PC-9 (cell line): ENCODE measurements around the gene YEATS2. TPM values are rescaled to one million over a fixed set of nuclear protein-coding genes. Genes with fewer than 3 reads are reported as not detected.
A peak's percentile ranks its signal among the peaks of the same experiment; 100 is the strongest.

Experiments
- BruUV-seq: library from RNA; stranded (reverse); fragments of 400-500 nt; replicated peaks from 2 replicates; lab custom pipeline; 2021; lab: Mats Ljungman, UMichigan
- CTCF ChIA-PET: fragments of 300-600 bp; sonication (Branson Sonifier 250); formaldehyde crosslinking; loops from one replicate; lab custom pipeline; 2022; ENCODE audit warnings: antibody characterized with exemption; lab: Charles Lee
- POLR2A ChIA-PET: fragments of 300-600 bp; sonication (Branson Sonifier 250); formaldehyde crosslinking; loops from one replicate; lab custom pipeline; 2022; ENCODE audit warnings: antibody characterized with exemption; ENCODE audit not compliant: unreplicated experiment; lab: Charles Lee
- DNase-seq, 2 experiments: peaks; one replicate each; pipeline versions ENCODE4 v3.0.0 to v3.0.0-alpha.2; 2015 to 2022; ENCODE audit warnings: mixed read lengths in 1 of 2
- H2AFZ ChIP-seq: fragments of 200-600 bp; sonication (generic); 2 replicates; pipeline ENCODE4 v1.8.1; 2017; ENCODE audit warnings: antibody characterized with exemption
- H3F3A ChIP-seq: fragments of 200-600 bp; sonication (generic); 2 replicates; pipeline ENCODE4 v1.8.1; 2017; ENCODE audit warnings: antibody characterized with exemption, mild to moderate bottlenecking, low read depth; ENCODE audit not compliant: insufficient read depth
- H3K27ac ChIP-seq: fragments of 200-600 bp; sonication (generic); 2 replicates; pipeline ENCODE4 v1.6.1; 2016; ENCODE audit warnings: mixed run types
- H3K27me3 ChIP-seq: fragments of 200-600 bp; sonication (generic); 2 replicates; pipeline ENCODE4 v1.6.1; 2016; ENCODE audit warnings: low read depth, mixed run types; ENCODE audit not compliant: insufficient read depth
- H3K36me3 ChIP-seq: fragments of 200-600 bp; sonication (generic); 2 replicates; pipeline ENCODE4 v1.6.1; 2016; ENCODE audit warnings: low read depth, mixed run types
- H3K4me1 ChIP-seq: fragments of 200-600 bp; sonication (generic); replicated peaks from 2 replicates; pipeline ENCODE4 v1.6.1; 2016; ENCODE audit warnings: mixed run types; ENCODE audit not compliant: insufficient read depth
- H3K4me2 ChIP-seq: fragments of 200-600 bp; sonication (generic); 2 replicates; pipeline ENCODE4 v1.6.1; 2017; ENCODE audit warnings: mixed run types
- H3K4me3 ChIP-seq: fragments of 200-600 bp; sonication (generic); 2 replicates; pipeline ENCODE4 v1.6.1; 2016; ENCODE audit warnings: mixed run types
- H3K79me2 ChIP-seq: fragments of 200-600 bp; sonication (generic); 2 replicates; pipeline ENCODE4 v1.6.1; 2017; ENCODE audit warnings: low read depth, mixed run types
- H3K9me2 ChIP-seq: fragments of 200-600 bp; sonication (generic); 2 replicates; pipeline ENCODE4 v1.8.1; 2017; ENCODE audit warnings: mild to moderate bottlenecking; ENCODE audit not compliant: insufficient read depth
- H3K9me3 ChIP-seq: fragments of 200-600 bp; sonication (generic); 2 replicates; pipeline ENCODE4 v1.8.1; 2016; ENCODE audit warnings: low read depth; ENCODE audit not compliant: insufficient read depth
- H4K20me1 ChIP-seq: fragments of 200-600 bp; sonication (generic); 2 replicates; pipeline ENCODE4 v1.8.1; 2017; ENCODE audit not compliant: insufficient read depth
- EZH2 ChIP-seq: fragments of 200-600 bp; sonication (generic); IDR thresholded peaks from 2 replicates; pipeline ENCODE4 v1.8.0; 2017; ENCODE audit warnings: antibody characterized with exemption, low read depth
- intact Hi-C: fragments of 100-400 bp; cut with micrococcal nuclease; formaldehyde crosslinking; loops from one replicate; pipeline ENCODE4 v1.10.0; 2022; ENCODE audit not compliant: unreplicated experiment
- total RNA-seq: library from RNA; stranded (reverse); gene quantifications from 2 replicates; pipeline ENCODE4 v1.2.3, GENCODE V29; 2021
- TF ChIP-seq, protein P1 (sequence below): fragments of 200-600 bp; sonication (generic); conservative IDR thresholded peaks from 2 replicates; pipeline ENCODE4 v1.6.1; 2017; ENCODE audit warnings: mixed run types, antibody characterized with exemption, mild to moderate bottlenecking, moderate library complexity

Gene YEATS2
- total RNA-seq, 1 experiment from 2014 or later = 37.2 TPM

DNA sequence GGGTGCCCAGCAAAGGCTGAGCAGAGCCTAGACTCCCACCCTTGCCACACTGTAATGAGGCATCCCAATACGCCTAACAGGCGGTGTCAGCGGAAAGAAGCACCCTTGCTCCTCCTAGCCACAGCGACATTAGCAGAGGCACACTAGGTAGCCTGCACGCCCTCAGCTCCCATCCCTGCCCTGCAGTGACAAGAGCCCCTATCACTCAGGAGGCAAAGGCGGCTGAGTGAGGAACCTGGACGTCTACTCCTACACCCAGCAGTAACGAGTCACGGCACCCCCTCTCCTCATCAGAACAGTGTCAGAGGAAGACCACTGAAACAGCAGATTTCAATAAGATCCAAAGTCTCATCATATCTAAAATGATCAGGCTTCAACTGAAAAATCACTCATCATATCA is 139.8 kb downstream of the YEATS2 start:
- Histone ChIP-seq H3K4me1 (no peaks in the 10 kb centered on the region), H3K36me3 (peaks cover 34% of the 10 kb centered on the region), H2AFZ (no peak overlapping the region), H3K9me2 (no peaks in the 10 kb centered on the region), H3K27ac (no peak overlapping the region), H3K9me3 (no peaks in the 10 kb centered on the region), H3K27me3 (no peaks in the 10 kb centered on the region), H3K4me2 (no peak overlapping the region), H3K4me3 (no peak overlapping the region), H4K20me1 (peaks cover 14% of the 10 kb centered on the region; the same call in 1 of the 2 replicates), H3F3A (peaks cover 4% of the 10 kb centered on the region; the same call in 1 of the 2 replicates), H3K79me2 (no peaks in the 10 kb centered on the region)
- ChIA-PET CTCF (no interaction called here), POLR2A (no interaction called here)
- no peak for TF ChIP-seq EZH2
- TF ChIP-seq, protein P1, sequence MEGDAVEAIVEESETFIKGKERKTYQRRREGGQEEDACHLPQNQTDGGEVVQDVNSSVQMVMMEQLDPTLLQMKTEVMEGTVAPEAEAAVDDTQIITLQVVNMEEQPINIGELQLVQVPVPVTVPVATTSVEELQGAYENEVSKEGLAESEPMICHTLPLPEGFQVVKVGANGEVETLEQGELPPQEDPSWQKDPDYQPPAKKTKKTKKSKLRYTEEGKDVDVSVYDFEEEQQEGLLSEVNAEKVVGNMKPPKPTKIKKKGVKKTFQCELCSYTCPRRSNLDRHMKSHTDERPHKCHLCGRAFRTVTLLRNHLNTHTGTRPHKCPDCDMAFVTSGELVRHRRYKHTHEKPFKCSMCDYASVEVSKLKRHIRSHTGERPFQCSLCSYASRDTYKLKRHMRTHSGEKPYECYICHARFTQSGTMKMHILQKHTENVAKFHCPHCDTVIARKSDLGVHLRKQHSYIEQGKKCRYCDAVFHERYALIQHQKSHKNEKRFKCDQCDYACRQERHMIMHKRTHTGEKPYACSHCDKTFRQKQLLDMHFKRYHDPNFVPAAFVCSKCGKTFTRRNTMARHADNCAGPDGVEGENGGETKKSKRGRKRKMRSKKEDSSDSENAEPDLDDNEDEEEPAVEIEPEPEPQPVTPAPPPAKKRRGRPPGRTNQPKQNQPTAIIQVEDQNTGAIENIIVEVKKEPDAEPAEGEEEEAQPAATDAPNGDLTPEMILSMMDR = no peak
- peak in 1 of 2 experiments; percentile 18 for DNase-seq
- intact Hi-C loops = no loop called here
- no TSS peak for BruUV-seq

DNA sequence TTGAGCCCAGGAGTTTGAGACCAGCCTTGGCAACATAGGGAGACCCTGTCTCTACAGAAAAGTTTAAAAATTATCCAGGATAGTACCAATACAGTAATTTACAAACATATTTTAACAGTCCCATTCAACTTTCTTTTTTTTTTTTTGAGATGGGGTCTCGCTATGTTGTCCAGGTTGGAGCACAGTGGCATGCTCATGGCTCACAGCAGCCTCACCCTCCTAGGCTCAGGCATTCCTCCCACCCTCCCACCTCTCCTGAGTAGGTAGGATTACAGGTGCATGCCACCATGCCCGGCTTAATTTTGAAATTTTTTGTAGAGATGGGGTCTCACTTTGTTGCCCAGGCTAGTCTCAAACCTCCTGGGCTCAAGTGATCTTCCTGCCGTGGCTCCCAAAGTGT is 140.3 kb downstream of the YEATS2 start:
- no TSS peak for BruUV-seq
- H3K79me2 ChIP-seq = no peaks in the 10 kb centered on the region
- H4K20me1 ChIP-seq = peaks cover 15% of the 10 kb centered on the region; the same call in 1 of the 2 replicates
- CTCF ChIA-PET = no interaction called here
- TF ChIP-seq, protein P1 = no peak
- no peak for TF ChIP-seq EZH2
- no peaks in the 10 kb centered on the region for H3K4me1 ChIP-seq
- H3K27me3 ChIP-seq = no peaks in the 10 kb centered on the region
- H2AFZ ChIP-seq = no peak overlapping the region
- H3F3A ChIP-seq = 0 out of 2 replicates have a peak, but pooled peaks cover 4% of the 10 kb centered on the region
- no peaks in the 10 kb centered on the region for H3K9me2 ChIP-seq
- no peak overlapping the region for H3K4me3 ChIP-seq
- peak in 1 of 2 experiments; percentile 3 for DNase-seq
- H3K27ac ChIP-seq = no peak overlapping the region
- H3K4me2 ChIP-seq = no peak overlapping the region
- peaks cover 29% of the 10 kb centered on the region for H3K36me3 ChIP-seq
- intact Hi-C loops = no loop called here
- POLR2A ChIA-PET = no interaction called here
- H3K9me3 ChIP-seq = no peaks in the 10 kb centered on the region

DNA sequence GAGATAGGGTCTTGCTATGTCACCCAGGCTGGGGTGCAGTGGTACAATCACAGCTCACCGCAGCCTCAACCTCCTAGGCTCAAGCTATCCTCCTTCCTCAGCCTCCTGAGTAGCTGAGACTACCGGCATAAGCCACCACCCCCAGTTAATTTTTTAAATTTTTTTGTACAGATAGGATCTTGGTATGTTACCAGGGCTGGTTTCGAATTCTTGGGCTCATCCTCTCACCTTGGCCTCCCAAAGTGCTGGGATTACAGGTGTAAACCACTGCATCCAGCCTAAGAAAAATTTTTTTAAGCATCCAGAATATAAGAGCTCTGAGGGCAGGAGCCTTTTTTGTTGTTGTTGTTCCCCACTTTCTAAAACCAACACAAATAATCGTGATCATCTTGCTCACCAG is 142.2 kb downstream of the YEATS2 start:
- CTCF ChIA-PET = interaction anchor here (0.6 kb wide), 1 partner anchor 440 kb away, joined by 5 read pairs; no protein-coding TSS in a partner anchor
- no TSS peak for BruUV-seq

More for the DNA sequence above, 142.2 kb downstream of the YEATS2 start:
- H3K4me1 ChIP-seq = peaks cover 1% of the 10 kb centered on the region; the same call in 1 of the 2 replicates
- DNase-seq = peak in 1 of 2 experiments; percentile 10
- no peaks in the 10 kb centered on the region for H3K9me3 ChIP-seq
- H2AFZ ChIP-seq = no peak overlapping the region
- TF ChIP-seq, protein P1 = no peak
- no peak for TF ChIP-seq EZH2
- no peak overlapping the region for H3K4me2 ChIP-seq
- H4K20me1 ChIP-seq = peaks cover 17% of the 10 kb centered on the region; the same call in 1 of the 2 replicates
- H3K4me3 ChIP-seq = no peak overlapping the region
- H3K79me2 ChIP-seq = no peaks in the 10 kb centered on the region
- H3K36me3 ChIP-seq = peaks cover 31% of the 10 kb centered on the region
- H3K27me3 ChIP-seq = no peaks in the 10 kb centered on the region
- peaks cover 9% of the 10 kb centered on the region for H3F3A ChIP-seq
- POLR2A ChIA-PET = interaction anchor here (0.7 kb wide), 1 partner anchor 10 kb away, joined by 7 read pairs; no protein-coding TSS in a partner anchor
- no peak overlapping the region for H3K27ac ChIP-seq
- no peaks in the 10 kb centered on the region for H3K9me2 ChIP-seq
- intact Hi-C loops = no loop called here
